ENCODE results near the gene LZTS2. TPM values are rescaled to one million over a fixed set of nuclear protein-coding genes. Genes with fewer than 3 reads are reported as not detected.

LZTS2 gene
- total RNA-seq, 1 experiment from 2014 or later: 58.3 TPM

DNA sequence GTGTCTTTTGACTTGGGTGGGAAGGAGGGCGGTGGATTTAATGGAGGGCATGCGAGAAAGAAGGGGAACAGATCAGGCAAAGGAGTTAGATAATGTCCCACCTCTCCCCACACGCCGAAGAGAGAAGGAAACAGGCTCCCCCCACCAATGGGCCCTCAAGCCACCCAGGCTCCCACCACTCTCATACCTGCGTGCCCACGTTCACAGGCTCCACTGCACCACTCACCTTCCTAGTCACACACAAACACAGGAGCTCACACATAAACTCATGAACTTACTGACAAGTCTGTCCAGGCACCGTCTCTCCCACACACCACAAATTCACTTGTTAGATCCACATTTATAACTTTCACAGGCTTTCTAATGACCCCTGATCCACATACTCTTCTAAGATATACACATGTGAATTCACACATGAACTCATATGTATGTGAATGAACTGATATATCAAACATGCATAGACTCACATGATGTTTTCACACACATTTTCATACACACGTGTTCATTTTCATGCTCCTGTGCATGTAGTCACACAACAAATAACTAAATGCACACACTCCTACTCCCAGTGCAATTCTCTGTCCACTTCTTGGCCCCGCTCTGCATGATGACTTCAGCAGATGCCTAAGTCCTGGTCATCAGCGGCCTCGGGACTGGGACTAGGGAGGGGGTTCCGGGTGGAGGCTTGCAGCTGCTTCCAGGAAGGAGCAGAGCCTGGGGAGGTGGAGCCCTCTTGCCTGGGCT is 1.5 kb downstream of the LZTS2 start:
- Histone ChIP-seq H3K9me3 (ENCODE audit: low read length) (no peaks in the 10 kb centered on the region), H3K27ac (ENCODE audit: low read length) (peak overlapping the region; percentile 44), H3K4me3 (ENCODE audit: low read length) (peak overlapping the region; percentile 83), H3K4me1 (ENCODE audit: insufficient read depth, low read length) (peaks cover 36% of the 10 kb centered on the region), H3K9ac (ENCODE audit: low read length) (peak overlapping the region; percentile 93), H3F3A (ENCODE audit: low read length, unreplicated experiment) (no peaks in the 10 kb centered on the region), H3K79me2 (ENCODE audit: low read length) (peaks cover 40% of the 10 kb centered on the region), H4K20me1 (ENCODE audit: low read length) (no peaks in the 10 kb centered on the region), H3K4me2 (ENCODE audit: low read length) (peak overlapping the region; percentile 97), H3K36me3 (ENCODE audit: low read depth, low read length) (no peaks in the 10 kb centered on the region), H3K27me3 (ENCODE audit: low read length) (no peaks in the 10 kb centered on the region), H3K9me2 (replicated peaks; ENCODE audit: low read length) (no peaks in the 10 kb centered on the region), H2AFZ (ENCODE audit: low read length) (no peak overlapping the region)
- POLR2A ChIA-PET (ENCODE audit: unreplicated experiment): no interaction called here
- TF ChIP-seq, protein P1, sequence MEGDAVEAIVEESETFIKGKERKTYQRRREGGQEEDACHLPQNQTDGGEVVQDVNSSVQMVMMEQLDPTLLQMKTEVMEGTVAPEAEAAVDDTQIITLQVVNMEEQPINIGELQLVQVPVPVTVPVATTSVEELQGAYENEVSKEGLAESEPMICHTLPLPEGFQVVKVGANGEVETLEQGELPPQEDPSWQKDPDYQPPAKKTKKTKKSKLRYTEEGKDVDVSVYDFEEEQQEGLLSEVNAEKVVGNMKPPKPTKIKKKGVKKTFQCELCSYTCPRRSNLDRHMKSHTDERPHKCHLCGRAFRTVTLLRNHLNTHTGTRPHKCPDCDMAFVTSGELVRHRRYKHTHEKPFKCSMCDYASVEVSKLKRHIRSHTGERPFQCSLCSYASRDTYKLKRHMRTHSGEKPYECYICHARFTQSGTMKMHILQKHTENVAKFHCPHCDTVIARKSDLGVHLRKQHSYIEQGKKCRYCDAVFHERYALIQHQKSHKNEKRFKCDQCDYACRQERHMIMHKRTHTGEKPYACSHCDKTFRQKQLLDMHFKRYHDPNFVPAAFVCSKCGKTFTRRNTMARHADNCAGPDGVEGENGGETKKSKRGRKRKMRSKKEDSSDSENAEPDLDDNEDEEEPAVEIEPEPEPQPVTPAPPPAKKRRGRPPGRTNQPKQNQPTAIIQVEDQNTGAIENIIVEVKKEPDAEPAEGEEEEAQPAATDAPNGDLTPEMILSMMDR (conservative IDR thresholded peaks at IDR 0.05; ENCODE audit: low read depth, low read length): no peak
- CTCF ChIA-PET: interaction anchor here (0.5 to 0.6 kb wide), 2 partner anchors 14 to 40 kb away, joined by 3 to 16 read pairs; no protein-coding TSS in a partner anchor
- ATAC-seq: peak; percentile 29
- intact Hi-C loops (cut with micrococcal nuclease): no loop called here
- peak; percentile 54 for DNase-seq
- BruUV-seq (replicated peaks): no TSS peak

DNA sequence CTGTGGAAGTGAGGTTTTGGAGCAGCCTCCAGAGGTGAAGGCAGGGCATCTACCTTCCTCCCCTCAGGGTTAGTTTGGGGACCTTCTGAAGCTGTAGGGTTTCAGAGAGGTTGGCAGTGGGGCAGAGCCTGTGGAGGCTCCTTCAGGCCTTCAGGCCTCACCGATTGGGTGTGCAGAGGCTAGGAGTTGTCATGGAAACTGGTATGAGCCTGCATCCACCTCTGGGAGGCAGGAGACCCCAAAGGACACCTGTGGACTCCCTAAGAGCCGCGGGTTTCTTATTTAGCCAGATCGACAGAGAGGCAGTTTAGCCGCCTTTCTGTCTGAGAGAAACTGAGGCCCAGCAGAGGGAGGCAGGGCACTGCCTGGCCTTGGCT is 2.0 kb downstream of the LZTS2 start:
- Histone ChIP-seq H4K20me1 (ENCODE audit: low read length) (no peaks in the 10 kb centered on the region), H3K9me2 (replicated peaks; ENCODE audit: low read length) (no peaks in the 10 kb centered on the region), H3K9me3 (ENCODE audit: low read length) (no peaks in the 10 kb centered on the region), H3K4me3 (ENCODE audit: low read length) (peak overlapping the region; percentile 83; the same call in 1 of the 2 replicates), H3K79me2 (ENCODE audit: low read length) (peaks cover 40% of the 10 kb centered on the region), H3F3A (ENCODE audit: low read length, unreplicated experiment) (no peaks in the 10 kb centered on the region), H3K4me1 (ENCODE audit: insufficient read depth, low read length) (peaks cover 32% of the 10 kb centered on the region), H3K27me3 (ENCODE audit: low read length) (no peaks in the 10 kb centered on the region), H3K9ac (ENCODE audit: low read length) (no peak overlapping the region), H3K27ac (ENCODE audit: low read length) (no peak overlapping the region), H2AFZ (ENCODE audit: low read length) (no peak overlapping the region), H3K4me2 (ENCODE audit: low read length) (peak overlapping the region; percentile 97; the same call in 1 of the 2 replicates), H3K36me3 (ENCODE audit: low read depth, low read length) (no peaks in the 10 kb centered on the region)
- intact Hi-C loops (cut with micrococcal nuclease): no loop called here
- ATAC-seq: no peak
- no TSS peak for BruUV-seq (replicated peaks)
- no peak for DNase-seq
- CTCF ChIA-PET: interaction anchor here (0.5 to 0.6 kb wide), 2 partner anchors 13 to 39 kb away, joined by 3 to 16 read pairs; no protein-coding TSS in a partner anchor
- TF ChIP-seq EZH2phosphoT487 (IDR thresholded peaks at IDR 0.05; ENCODE audit: borderline replicate concordance, low read length) (no peak), EZH2 (IDR thresholded peaks at IDR 0.05; ENCODE audit: low read length, unreplicated experiment) (no peak)
- TF ChIP-seq, protein P1 (conservative IDR thresholded peaks at IDR 0.05; ENCODE audit: low read depth, low read length): no peak
- POLR2A ChIA-PET (ENCODE audit: unreplicated experiment): no interaction called here

DNA sequence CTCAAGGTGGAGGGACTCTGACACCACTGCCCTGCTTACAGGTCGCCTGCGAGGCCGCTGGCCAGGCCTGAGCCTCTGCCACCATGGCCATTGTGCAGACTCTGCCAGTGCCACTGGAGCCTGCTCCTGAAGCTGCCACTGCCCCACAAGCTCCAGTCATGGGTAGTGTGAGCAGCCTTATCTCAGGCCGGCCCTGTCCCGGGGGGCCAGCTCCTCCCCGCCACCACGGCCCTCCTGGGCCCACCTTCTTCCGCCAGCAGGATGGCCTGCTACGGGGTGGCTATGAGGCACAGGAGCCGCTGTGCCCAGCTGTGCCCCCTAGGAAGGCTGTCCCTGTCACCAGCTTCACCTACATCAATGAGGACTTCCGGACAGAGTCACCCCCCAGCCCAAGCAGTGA is 2.8 kb downstream of the LZTS2 start:
- H3K27ac ChIP-seq (ENCODE audit: low read length): no peak overlapping the region

More for the DNA sequence above, 2.8 kb downstream of the LZTS2 start:
- intact Hi-C loops (cut with micrococcal nuclease): no loop called here
- no peak overlapping the region for H2AFZ ChIP-seq (ENCODE audit: low read length)
- H3F3A ChIP-seq (ENCODE audit: low read length, unreplicated experiment): no peaks in the 10 kb centered on the region
- H3K9ac ChIP-seq (ENCODE audit: low read length): no peak overlapping the region
- H3K79me2 ChIP-seq (ENCODE audit: low read length): peaks cover 40% of the 10 kb centered on the region
- no peak overlapping the region for H3K4me2 ChIP-seq (ENCODE audit: low read length)
- peaks cover 30% of the 10 kb centered on the region for H3K4me1 ChIP-seq (ENCODE audit: insufficient read depth, low read length)
- ChIA-PET POLR2A (ENCODE audit: unreplicated experiment) (no interaction called here), CTCF (no interaction called here)
- no peaks in the 10 kb centered on the region for H3K36me3 ChIP-seq (ENCODE audit: low read depth, low read length)
- no peaks in the 10 kb centered on the region for H3K9me3 ChIP-seq (ENCODE audit: low read length)
- no peaks in the 10 kb centered on the region for H3K27me3 ChIP-seq (ENCODE audit: low read length)
- H3K4me3 ChIP-seq (ENCODE audit: low read length): no peak overlapping the region
- H3K9me2 ChIP-seq (replicated peaks; ENCODE audit: low read length): no peaks in the 10 kb centered on the region
- ATAC-seq (no peak), DNase-seq (no peak)
- TF ChIP-seq EZH2 (IDR thresholded peaks at IDR 0.05; ENCODE audit: low read length, unreplicated experiment) (no peak), EZH2phosphoT487 (IDR thresholded peaks at IDR 0.05; ENCODE audit: borderline replicate concordance, low read length) (no peak)
- TF ChIP-seq, protein P1 (conservative IDR thresholded peaks at IDR 0.05; ENCODE audit: low read depth, low read length): no peak
- no peaks in the 10 kb centered on the region for H4K20me1 ChIP-seq (ENCODE audit: low read length)
- no TSS peak for BruUV-seq (replicated peaks)

Data from PC-3 (cell line).